HFFc6 (cell line): ENCODE data around the gene IL11. TPM values are rescaled to one million over a fixed set of nuclear protein-coding genes. Genes with fewer than 3 reads are reported as not detected.
"Not testable (repeated sequence)": the region's sequence is repeated elsewhere in the genome, so short reads cannot be mapped to it uniquely, and the experiment has no call there.

Experiments used
- DNase-seq: peaks from one replicate; pipeline ENCODE4 v3.0.0-alpha.2; 2018
- H3K27ac Mint-ChIP-seq: 2 replicates; pipeline ENCODE4 v1.8.0; 2020; ENCODE audit warnings: mild to moderate bottlenecking, mixed read lengths
- H3K27me3 Mint-ChIP-seq: 2 replicates; pipeline ENCODE4 v1.8.0; 2021; ENCODE audit warnings: mild to moderate bottlenecking, moderate library complexity, mixed read lengths; ENCODE audit not compliant: insufficient read depth
- H3K36me3 Mint-ChIP-seq: 2 replicates; pipeline ENCODE4 v1.8.0; 2021; ENCODE audit warnings: low read depth, mixed read lengths
- H3K4me1 Mint-ChIP-seq: 2 replicates; pipeline ENCODE4 v1.8.0; 2020; ENCODE audit warnings: low read depth, mixed read lengths
- H3K4me3 Mint-ChIP-seq: 2 replicates; pipeline ENCODE4 v1.8.0; 2020; ENCODE audit warnings: mild to moderate bottlenecking, moderate library complexity, mixed read lengths
- H3K9me3 Mint-ChIP-seq: 2 replicates; pipeline ENCODE4 v1.8.0; 2020; ENCODE audit warnings: mild to moderate bottlenecking, mixed read lengths
- total RNA-seq, 6 experiments: library from RNA; stranded (reverse); fragmentation: NEBNext Ultra II Directional; extraction: Animal tissue kit (Norgen Biotek cat#: 25700); gene quantifications; 2 replicates in 1 of 6; 3 replicates in 5 of 6; pipeline ENCODE4 v1.2.3, GENCODE V29; 2021
- TF ChIP-seq, protein P1 (sequence below): fragments of 200-600 bp; sonication (generic); IDR thresholded peaks from 2 replicates; pipeline ENCODE4 v1.5.0; 2021; ENCODE audit warnings: antibody characterized with exemption, mild to moderate bottlenecking

IL11 gene
- total RNA-seq, 6 experiments from 2014 or later = 22.2 to 43.4 (median 36.1) TPM

DNA sequence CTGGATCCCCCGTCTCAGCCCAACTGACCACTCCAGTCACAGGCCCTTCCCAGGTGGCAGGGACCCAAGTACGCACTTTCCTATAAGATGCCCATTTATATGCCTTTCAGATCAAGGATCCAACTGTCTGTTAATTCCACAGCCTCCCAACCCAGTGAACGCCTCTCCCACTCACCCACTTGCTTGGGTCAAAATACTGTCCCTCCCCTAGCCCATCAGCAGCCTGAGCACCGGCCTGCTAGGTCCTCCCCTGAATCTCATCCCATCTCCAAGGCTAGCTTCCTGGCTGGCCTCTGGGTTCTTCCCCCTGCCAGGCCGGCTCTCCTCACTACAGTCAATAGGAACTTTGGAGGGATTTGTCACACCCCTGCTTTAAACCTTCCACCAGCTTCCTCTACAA, 35.4 kb upstream of the IL11 start:
- peaks cover 16% of the 10 kb centered on the region for H3K27me3 Mint-ChIP-seq
- TF ChIP-seq, protein P1, sequence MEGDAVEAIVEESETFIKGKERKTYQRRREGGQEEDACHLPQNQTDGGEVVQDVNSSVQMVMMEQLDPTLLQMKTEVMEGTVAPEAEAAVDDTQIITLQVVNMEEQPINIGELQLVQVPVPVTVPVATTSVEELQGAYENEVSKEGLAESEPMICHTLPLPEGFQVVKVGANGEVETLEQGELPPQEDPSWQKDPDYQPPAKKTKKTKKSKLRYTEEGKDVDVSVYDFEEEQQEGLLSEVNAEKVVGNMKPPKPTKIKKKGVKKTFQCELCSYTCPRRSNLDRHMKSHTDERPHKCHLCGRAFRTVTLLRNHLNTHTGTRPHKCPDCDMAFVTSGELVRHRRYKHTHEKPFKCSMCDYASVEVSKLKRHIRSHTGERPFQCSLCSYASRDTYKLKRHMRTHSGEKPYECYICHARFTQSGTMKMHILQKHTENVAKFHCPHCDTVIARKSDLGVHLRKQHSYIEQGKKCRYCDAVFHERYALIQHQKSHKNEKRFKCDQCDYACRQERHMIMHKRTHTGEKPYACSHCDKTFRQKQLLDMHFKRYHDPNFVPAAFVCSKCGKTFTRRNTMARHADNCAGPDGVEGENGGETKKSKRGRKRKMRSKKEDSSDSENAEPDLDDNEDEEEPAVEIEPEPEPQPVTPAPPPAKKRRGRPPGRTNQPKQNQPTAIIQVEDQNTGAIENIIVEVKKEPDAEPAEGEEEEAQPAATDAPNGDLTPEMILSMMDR = no peak
- H3K4me3 Mint-ChIP-seq = peak overlapping the region; percentile 91
- peaks cover 38% of the 10 kb centered on the region for H3K36me3 Mint-ChIP-seq
- no peak for DNase-seq
- H3K4me1 Mint-ChIP-seq = peaks cover 33% of the 10 kb centered on the region
- peaks cover 4% of the 10 kb centered on the region; the same call in 1 of the 2 replicates for H3K9me3 Mint-ChIP-seq
- peak overlapping the region; percentile 80 for H3K27ac Mint-ChIP-seq

DNA sequence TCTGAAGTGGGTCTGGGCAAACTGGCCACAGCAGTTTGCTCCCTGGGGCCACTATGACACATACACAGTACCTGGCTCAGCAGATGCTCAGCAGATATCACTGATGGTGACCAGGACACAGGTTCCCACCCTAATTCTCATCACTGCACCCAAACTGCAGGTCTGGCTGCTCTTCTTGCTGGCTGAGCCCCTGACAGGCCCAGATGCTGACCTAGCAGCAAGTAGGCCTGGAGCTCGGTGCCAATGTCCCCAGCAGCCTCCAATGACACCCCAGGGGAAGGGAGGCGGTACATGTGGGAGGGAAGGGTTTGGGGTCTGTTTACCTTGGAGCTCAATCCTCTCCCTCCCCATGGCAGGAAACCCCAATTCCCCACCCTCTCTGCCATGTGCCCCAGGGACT, 32.2 kb upstream of the IL11 start:
- Mint-ChIP-seq H3K27me3 (peaks cover 11% of the 10 kb centered on the region), H3K36me3 (peaks cover 49% of the 10 kb centered on the region), H3K4me1 (peaks cover 28% of the 10 kb centered on the region), H3K4me3 (peak overlapping the region; percentile 24), H3K9me3 (peaks cover under 1% of the 10 kb centered on the region; the same call in 1 of the 2 replicates), H3K27ac (peak overlapping the region; percentile 40; the same call in 1 of the 2 replicates)
- DNase-seq = no peak
- TF ChIP-seq, protein P1 = no peak

DNA sequence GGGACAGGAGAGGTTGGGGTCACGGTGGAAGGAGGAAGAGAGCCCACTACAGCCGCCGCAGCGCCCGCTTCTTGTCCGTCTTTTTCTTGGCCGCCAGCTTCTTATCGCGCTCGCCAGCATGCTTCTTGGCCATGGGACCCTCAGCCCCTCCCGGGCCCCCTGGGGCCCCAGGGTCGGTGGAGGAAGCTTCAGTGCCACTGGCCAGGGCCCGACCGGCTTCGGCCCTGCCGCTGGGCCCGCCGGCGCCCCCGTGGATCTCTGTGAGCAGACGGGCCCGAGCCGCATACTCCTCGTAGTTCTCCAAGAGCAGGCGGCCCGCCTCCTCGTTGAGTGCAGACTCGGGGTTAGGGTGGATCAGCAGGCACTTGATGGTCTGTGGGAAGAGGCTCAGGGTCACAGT, 31.1 kb upstream of the IL11 start:
- H3K36me3 Mint-ChIP-seq = peaks cover 43% of the 10 kb centered on the region
- H3K27ac Mint-ChIP-seq, DNase-seq, H3K9me3 Mint-ChIP-seq, H3K27me3 Mint-ChIP-seq, H3K4me3 Mint-ChIP-seq: not testable (repeated sequence)
- peaks cover 23% of the 10 kb centered on the region for H3K4me1 Mint-ChIP-seq

DNA sequence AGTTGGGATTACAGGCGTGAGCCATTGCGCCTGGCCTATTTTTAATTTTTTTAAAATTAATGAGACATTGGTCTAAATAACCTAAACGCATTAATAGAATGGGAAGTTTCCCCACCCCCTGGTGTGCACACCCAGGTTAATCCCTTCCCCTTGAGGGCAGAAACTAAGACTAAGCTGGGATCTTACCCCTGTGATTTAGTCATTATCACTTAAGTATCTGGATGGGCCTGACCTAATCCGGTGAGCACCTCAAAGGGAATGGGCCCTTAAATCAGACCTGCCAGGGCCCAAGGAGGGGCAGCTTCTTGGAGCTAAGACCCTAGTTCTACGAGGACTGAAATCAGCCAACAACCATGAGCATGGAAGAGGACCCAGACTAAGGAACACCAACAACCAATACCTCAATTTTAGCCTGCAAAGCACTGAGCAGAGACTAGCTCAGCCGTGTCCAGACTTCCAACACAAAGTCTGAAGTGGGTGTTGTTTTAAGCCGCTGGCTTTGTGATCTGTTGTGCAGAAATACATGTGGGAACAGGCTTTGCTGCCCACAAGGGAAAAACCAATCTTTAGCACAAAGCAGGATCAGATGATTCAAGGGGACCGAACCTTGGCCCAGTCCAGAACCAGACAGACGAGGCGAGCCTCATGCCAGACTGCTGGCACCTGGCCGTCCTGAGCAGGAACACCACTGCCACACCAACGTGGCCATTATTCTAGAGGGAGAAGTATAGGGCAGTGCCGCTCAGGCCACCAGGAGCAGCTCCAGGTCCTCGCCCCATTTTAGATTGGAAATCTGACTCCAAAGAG, 30.2 kb upstream of the IL11 start:
- peak overlapping the region; percentile 31 for H3K27ac Mint-ChIP-seq
- H3K9me3 Mint-ChIP-seq = no peaks in the 10 kb centered on the region
- peaks cover 34% of the 10 kb centered on the region for H3K36me3 Mint-ChIP-seq
- H3K27me3 Mint-ChIP-seq = peaks cover 1% of the 10 kb centered on the region; the same call in 1 of the 2 replicates
- H3K4me3 Mint-ChIP-seq = no peak overlapping the region; the same call in 1 of the 2 replicates
- peaks cover 14% of the 10 kb centered on the region for H3K4me1 Mint-ChIP-seq
- TF ChIP-seq, protein P1 = no peak
- no peak for DNase-seq

DNA sequence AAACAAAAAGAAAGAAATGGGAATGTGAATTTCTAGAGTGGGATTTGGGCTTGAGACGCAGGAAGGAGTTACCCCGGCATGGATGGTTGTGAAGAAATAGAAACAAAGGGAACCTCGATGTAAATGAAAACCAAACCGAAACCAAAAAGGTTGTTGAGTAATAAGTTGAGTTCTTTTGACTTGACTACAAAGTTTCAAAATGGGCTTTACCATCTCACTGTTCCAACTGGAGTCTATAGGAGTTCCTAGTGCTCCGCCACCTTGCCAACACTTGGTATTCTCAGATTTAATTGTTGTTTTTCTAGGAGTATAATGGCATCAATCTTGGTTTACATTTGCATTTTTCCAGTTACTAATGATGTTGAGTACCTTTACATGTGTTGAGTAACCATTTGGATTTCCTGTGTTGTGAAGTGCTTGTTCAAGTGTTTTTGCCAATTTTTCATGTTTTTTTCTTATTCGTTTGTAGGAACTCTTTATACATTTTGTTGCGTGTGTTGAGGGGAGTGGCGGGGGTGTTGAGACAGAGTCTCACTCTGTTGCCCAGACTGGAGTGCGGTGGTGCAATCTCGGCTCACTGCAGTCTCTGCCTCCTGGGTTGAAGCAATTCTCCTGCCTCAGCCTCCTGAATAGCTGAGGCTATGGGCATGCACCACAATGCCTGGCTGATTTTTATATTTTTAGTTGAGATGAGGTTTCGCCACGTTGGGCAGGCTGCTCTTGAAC, 28.1 kb upstream of the IL11 start:
- no peak for DNase-seq
- Mint-ChIP-seq H3K27me3 (no peaks in the 10 kb centered on the region; the same call in 1 of the 2 replicates), H3K36me3 (peaks cover 26% of the 10 kb centered on the region; the same call in 1 of the 2 replicates), H3K9me3 (no peaks in the 10 kb centered on the region), H3K4me3 (no peak overlapping the region), H3K4me1 (peaks cover 6% of the 10 kb centered on the region; the same call in 1 of the 2 replicates), H3K27ac (peak overlapping the region; percentile 12; the same call in 1 of the 2 replicates)
- TF ChIP-seq, protein P1 = no peak
